ENCODE measurements around the gene DMD. TPM values are rescaled to one million over a fixed set of nuclear protein-coding genes. Genes with fewer than 3 reads are reported as not detected.

Gene DMD
- polyA plus RNA-seq, 3 donors, result 0.23 TPM; not detected in 2

DNA sequence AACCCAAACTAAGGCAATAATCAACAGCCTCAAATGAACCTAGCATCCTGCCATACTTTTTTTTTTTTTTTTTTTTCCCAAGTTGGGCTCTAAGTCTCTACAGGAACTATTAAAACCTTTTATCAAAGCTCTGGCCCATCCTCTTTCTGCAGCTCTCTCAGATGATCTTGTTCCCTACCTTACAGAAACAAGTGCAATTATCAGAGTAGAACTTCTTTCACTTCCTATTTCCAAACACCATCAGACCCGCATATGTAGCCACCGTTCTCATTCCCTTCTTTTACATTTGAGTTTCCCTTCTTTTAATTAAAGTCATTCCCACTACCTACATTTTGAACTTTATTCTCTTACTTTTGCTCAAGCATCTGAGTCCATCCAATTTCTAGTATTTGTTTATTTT lies 690.6 kb downstream of the DMD start:
- Histone ChIP-seq H3K27ac (ENCODE audit: low read depth in 1 of 2, low read length in 2 of 2) (no peak overlapping the region), H4K20me1 (ENCODE audit: insufficient read depth, low read length) (no peaks in the 10 kb centered on the region), H3K36me3 (replicated peaks in 1 of 2; ENCODE audit: control insufficient read depth in 1 of 2, insufficient read depth in 2 of 2, low read length in 2 of 2) (no peaks in the 10 kb centered on the region), H3K79me2 (ENCODE audit: insufficient read depth, low read length) (no peaks in the 10 kb centered on the region), H2AFZ (ENCODE audit: insufficient read depth, low read depth, low read length, poor library complexity, severe bottlenecking) (no peak overlapping the region), H3K4me2 (replicated peaks; ENCODE audit: extremely low read depth, low read length, poor library complexity, severe bottlenecking) (no peak overlapping the region), H3K9me3 (replicated peaks in 1 of 2; ENCODE audit: control insufficient read depth in 1 of 2, insufficient read depth in 1 of 2, low read length in 2 of 2) (no peaks in the 10 kb centered on the region), H3K27me3 (ENCODE audit: control insufficient read depth in 2 of 2, insufficient read depth in 2 of 2, low read length in 2 of 2) (no peaks in the 10 kb centered on the region), H3K4me1 (ENCODE audit: control insufficient read depth in 1 of 2, insufficient read depth in 2 of 2, low read length in 2 of 2) (no peaks in the 10 kb centered on the region), H3K4me3 (replicated peaks in 1 of 3; ENCODE audit: low read depth in 2 of 3, low read length in 3 of 3) (no peak overlapping the region), H3K9ac (ENCODE audit: insufficient read depth, low read length, poor library complexity, severe bottlenecking) (no peak overlapping the region)
- H3K9me3 Mint-ChIP-seq, result peaks cover 0 to 4% (median 0%) of the 10 kb centered on the region in 7 donors
- intact Hi-C loops (cut with micrococcal nuclease), result no loop called here
- DNase-seq, result no peak
- no peak overlapping the region for H3K27ac Mint-ChIP-seq
- no peak for TF ChIP-seq CTCF (IDR thresholded peaks at IDR 0.05)
- peaks cover 0 to 2% (median 1%) of the 10 kb centered on the region in 3 donors for H3K27me3 Mint-ChIP-seq (ENCODE audit: low read depth in 3 of 3)
- H3K36me3 Mint-ChIP-seq, result no peaks in the 10 kb centered on the region
- WGBS (ENCODE audit: insufficient coverage), result 20% methylated on average over 1 of the region's 2 CpGs
- H3K4me3 Mint-ChIP-seq, result no peak overlapping the region
- H3K4me1 Mint-ChIP-seq, result no peaks in the 10 kb centered on the region

DNA sequence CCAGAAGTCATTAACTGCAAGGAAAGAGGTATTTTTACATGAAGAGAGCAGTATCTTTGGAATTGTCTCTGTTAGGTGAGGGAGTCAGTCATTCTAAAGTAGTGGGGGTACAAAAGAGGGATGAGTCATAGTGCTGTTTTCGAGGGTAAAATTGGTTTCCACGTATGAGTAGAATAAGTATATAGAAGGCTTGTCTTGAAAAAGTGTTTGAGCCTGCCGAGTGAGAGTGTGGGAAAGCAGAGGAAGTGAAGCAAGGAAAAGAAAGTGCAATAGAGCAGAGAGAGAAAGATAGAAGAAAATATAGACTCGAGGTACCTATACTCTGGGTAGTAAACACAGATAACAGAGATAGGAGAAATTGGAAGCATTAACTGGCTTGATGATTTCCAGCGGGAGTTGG lies 696.4 kb downstream of the DMD start:
- no peak overlapping the region for H3K4me3 Mint-ChIP-seq
- Histone ChIP-seq H3K4me2 (replicated peaks; ENCODE audit: extremely low read depth, low read length, poor library complexity, severe bottlenecking) (no peak overlapping the region), H3K27me3 (ENCODE audit: control insufficient read depth in 2 of 2, insufficient read depth in 2 of 2, low read length in 2 of 2) (no peaks in the 10 kb centered on the region), H4K20me1 (ENCODE audit: insufficient read depth, low read length) (no peaks in the 10 kb centered on the region), H3K79me2 (ENCODE audit: insufficient read depth, low read length) (no peaks in the 10 kb centered on the region), H3K9ac (ENCODE audit: insufficient read depth, low read length, poor library complexity, severe bottlenecking) (no peak overlapping the region), H3K36me3 (replicated peaks in 1 of 2; ENCODE audit: control insufficient read depth in 1 of 2, insufficient read depth in 2 of 2, low read length in 2 of 2) (no peaks in the 10 kb centered on the region), H3K4me3 (replicated peaks in 1 of 3; ENCODE audit: low read depth in 2 of 3, low read length in 3 of 3) (no peak overlapping the region), H3K27ac (ENCODE audit: low read depth in 1 of 2, low read length in 2 of 2) (no peak overlapping the region), H3K9me3 (replicated peaks in 1 of 2; ENCODE audit: control insufficient read depth in 1 of 2, insufficient read depth in 1 of 2, low read length in 2 of 2) (no peaks in the 10 kb centered on the region), H3K4me1 (ENCODE audit: control insufficient read depth in 1 of 2, insufficient read depth in 2 of 2, low read length in 2 of 2) (no peaks in the 10 kb centered on the region), H2AFZ (ENCODE audit: insufficient read depth, low read depth, low read length, poor library complexity, severe bottlenecking) (no peak overlapping the region)
- intact Hi-C loops (cut with micrococcal nuclease), result no loop called here
- H3K9me3 Mint-ChIP-seq, result peaks cover 0 to 3% (median 0%) of the 10 kb centered on the region in 7 donors
- no peaks in the 10 kb centered on the region for H3K4me1 Mint-ChIP-seq
- 76% methylated on average over 4 of the region's 5 CpGs for WGBS (ENCODE audit: insufficient coverage)
- no peaks in the 10 kb centered on the region for H3K36me3 Mint-ChIP-seq
- DNase-seq, result no peak
- no peaks in the 10 kb centered on the region for H3K27me3 Mint-ChIP-seq (ENCODE audit: low read depth in 3 of 3)
- no peak overlapping the region for H3K27ac Mint-ChIP-seq
- TF ChIP-seq CTCF (IDR thresholded peaks at IDR 0.05), result no peak

Data from CD14-positive monocyte (primary cell).